ENCODE measurements around the gene RNLS.
A peak's percentile ranks its signal among the peaks of the same experiment; 100 is the strongest.

The RNLS gene

GRCh38 chr10:88274286-88274685, 308.8 kb downstream of the RNLS start:
- no peak for DNase-seq (ENCODE audit: low read depth)
- no peak for TF ChIP-seq CTCF (conservative IDR thresholded peaks at IDR 0.05; ENCODE audit: control insufficient read depth, insufficient read depth, low read depth, low read length)

GRCh38 chr10:88273567-88273966, 309.6 kb downstream of the RNLS start:
- no peak for DNase-seq (ENCODE audit: low read depth)
- TF ChIP-seq CTCF (conservative IDR thresholded peaks at IDR 0.05; ENCODE audit: control insufficient read depth, insufficient read depth, low read depth, low read length) = no peak
- no peak overlapping the region for H3K4me3 ChIP-seq (ENCODE audit: control insufficient read depth, low read depth, low read length)

More at GRCh38 chr10:88274286-88274685, 308.8 kb downstream of the RNLS start:
- H3K4me3 ChIP-seq (ENCODE audit: control insufficient read depth, low read depth, low read length) = no peak overlapping the region

GRCh38 chr10:88271761-88272543, 311.2 kb downstream of the RNLS start:
- TF ChIP-seq CTCF (conservative IDR thresholded peaks at IDR 0.05; ENCODE audit: control insufficient read depth, insufficient read depth, low read depth, low read length) = no peak
- peak; percentile 65 for DNase-seq (ENCODE audit: low read depth)
- H3K4me3 ChIP-seq (ENCODE audit: control insufficient read depth, low read depth, low read length) = no peak overlapping the region

GRCh38 chr10:88270871-88271713, 312.0 kb downstream of the RNLS start:
- TF ChIP-seq CTCF (conservative IDR thresholded peaks at IDR 0.05; ENCODE audit: control insufficient read depth, insufficient read depth, low read depth, low read length) = no peak
- DNase-seq (ENCODE audit: low read depth) = peak; percentile 80
- H3K4me3 ChIP-seq (ENCODE audit: control insufficient read depth, low read depth, low read length) = no peak overlapping the region

GRCh38 chr10:88270061-88270808, 312.9 kb downstream of the RNLS start:
- no peak overlapping the region for H3K4me3 ChIP-seq (ENCODE audit: control insufficient read depth, low read depth, low read length)
- TF ChIP-seq CTCF (conservative IDR thresholded peaks at IDR 0.05; ENCODE audit: control insufficient read depth, insufficient read depth, low read depth, low read length) = no peak
- DNase-seq (ENCODE audit: low read depth) = no peak

GRCh38 chr10:88262591-88263234, 320.4 kb downstream of the RNLS start:
- TF ChIP-seq CTCF (conservative IDR thresholded peaks at IDR 0.05; ENCODE audit: control insufficient read depth, insufficient read depth, low read depth, low read length) = no peak
- no peak for DNase-seq (ENCODE audit: low read depth)
- H3K4me3 ChIP-seq (ENCODE audit: control insufficient read depth, low read depth, low read length) = no peak overlapping the region
